ENCODE results near the gene RFK.

Gene RFK

DNA sequence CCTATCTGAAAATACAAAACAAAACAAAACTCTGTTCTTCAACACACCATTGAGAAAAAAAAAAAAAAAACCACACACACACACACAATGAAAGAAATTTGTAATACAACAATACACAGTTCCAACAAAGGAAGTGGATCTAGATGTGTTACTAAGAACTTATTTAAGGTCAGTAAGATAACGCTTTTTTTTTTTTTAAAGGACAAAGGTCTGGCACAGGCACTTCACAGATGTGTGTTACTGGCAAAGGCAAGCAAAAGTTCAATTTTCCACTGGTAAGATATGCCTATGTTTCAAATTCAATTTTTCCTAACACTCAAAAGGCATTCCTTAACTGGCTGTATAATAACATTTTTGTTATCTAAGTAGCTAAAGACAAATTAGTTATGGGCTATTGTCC is 3.6 kb downstream of the RFK start:
- in situ Hi-C loops (cut with MboI; ENCODE audit: low sequenced_read_pairs, unreplicated experiment) = no loop called here
- TF ChIP-seq, protein P1, sequence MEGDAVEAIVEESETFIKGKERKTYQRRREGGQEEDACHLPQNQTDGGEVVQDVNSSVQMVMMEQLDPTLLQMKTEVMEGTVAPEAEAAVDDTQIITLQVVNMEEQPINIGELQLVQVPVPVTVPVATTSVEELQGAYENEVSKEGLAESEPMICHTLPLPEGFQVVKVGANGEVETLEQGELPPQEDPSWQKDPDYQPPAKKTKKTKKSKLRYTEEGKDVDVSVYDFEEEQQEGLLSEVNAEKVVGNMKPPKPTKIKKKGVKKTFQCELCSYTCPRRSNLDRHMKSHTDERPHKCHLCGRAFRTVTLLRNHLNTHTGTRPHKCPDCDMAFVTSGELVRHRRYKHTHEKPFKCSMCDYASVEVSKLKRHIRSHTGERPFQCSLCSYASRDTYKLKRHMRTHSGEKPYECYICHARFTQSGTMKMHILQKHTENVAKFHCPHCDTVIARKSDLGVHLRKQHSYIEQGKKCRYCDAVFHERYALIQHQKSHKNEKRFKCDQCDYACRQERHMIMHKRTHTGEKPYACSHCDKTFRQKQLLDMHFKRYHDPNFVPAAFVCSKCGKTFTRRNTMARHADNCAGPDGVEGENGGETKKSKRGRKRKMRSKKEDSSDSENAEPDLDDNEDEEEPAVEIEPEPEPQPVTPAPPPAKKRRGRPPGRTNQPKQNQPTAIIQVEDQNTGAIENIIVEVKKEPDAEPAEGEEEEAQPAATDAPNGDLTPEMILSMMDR (IDR thresholded peaks at IDR 0.05; ENCODE audit: borderline replicate concordance, control extremely low read depth, extremely low read depth, insufficient read depth, missing control alignments) = no peak
- DNase-seq (ENCODE audit: low spot score) = no peak

DNA sequence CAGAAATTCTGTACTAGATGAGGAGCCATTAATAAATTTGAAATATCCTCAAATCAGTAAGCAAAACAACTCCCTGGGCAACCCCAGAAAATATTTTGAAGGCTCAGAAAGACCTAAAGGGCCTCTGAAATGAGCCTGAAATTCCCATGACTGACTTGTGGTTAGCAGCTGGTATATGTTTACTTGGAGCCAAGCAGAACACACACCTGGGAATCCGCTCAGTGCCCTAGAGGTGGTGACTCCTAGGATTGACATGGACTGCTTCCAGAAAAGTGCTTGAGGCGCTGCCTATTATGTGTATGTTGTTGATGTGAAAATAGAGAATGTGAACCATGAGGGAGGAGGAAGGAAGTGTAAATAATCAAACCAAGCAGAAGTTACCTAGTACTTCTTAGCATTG is 14.7 kb downstream of the RFK start:
- in situ Hi-C loops (cut with MboI; ENCODE audit: low sequenced_read_pairs, unreplicated experiment) = no loop called here
- TF ChIP-seq, protein P1 (IDR thresholded peaks at IDR 0.05; ENCODE audit: borderline replicate concordance, control extremely low read depth, extremely low read depth, insufficient read depth, missing control alignments) = no peak
- DNase-seq (ENCODE audit: low spot score) = no peak

DNA sequence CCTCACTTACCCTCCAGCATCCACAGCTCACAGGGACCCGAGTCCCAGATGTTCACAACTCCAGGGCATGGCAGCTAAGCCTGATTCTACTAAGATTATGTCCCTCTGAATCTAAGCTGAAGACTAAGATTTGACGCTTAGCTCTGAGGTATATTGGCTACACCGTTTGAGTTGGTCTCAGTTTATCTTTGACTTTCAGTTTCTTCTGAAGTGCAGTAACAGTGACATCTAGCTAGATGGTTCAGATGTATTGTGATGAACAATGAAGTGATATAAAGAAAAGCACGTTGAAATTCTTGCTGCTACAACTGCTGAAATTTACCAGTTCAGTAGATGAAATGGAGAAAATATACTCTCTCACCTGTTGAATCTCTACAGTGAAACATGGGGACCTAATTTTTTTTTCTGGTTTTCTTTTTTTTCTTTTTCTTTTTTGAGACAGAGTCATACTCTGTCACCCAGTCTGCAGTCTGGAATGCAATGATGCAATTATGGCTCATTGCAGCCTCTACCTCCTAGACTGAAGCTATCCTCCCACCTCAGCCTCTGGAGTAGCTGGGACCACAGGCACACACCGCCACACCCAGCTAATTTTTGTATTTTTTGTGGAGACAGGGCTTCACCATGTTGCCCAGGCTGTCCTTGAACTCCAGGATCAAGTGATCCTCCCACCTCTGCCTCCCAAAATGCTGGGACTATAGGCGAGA is 15.7 kb downstream of the RFK start:
- no peak for DNase-seq (ENCODE audit: low spot score)
- in situ Hi-C loops (cut with MboI; ENCODE audit: low sequenced_read_pairs, unreplicated experiment) = no loop called here
- TF ChIP-seq, protein P1 (IDR thresholded peaks at IDR 0.05; ENCODE audit: borderline replicate concordance, control extremely low read depth, extremely low read depth, insufficient read depth, missing control alignments) = no peak

DNA sequence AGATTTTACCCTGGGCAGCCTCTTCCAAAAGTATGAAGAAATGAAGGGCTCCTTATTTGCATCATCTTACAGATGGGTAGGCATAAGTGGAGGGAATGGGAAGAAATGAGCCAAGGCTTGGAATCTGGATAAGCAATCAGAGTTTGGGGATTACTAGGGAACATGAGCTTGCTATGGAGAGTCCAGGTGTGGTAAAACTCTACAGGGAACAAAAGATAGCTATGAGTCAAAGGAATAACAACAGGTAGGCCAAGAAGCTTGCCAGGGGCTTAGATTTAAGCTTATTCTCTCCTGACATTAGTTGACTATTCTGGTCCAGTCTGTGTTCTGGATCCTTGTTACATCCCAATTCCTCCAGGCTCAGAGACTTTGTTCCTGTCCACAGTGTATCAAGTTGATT is 16.4 kb downstream of the RFK start:
- in situ Hi-C loops (cut with MboI; ENCODE audit: low sequenced_read_pairs, unreplicated experiment) = no loop called here
- no peak for DNase-seq (ENCODE audit: low spot score)
- TF ChIP-seq, protein P1 (IDR thresholded peaks at IDR 0.05; ENCODE audit: borderline replicate concordance, control extremely low read depth, extremely low read depth, insufficient read depth, missing control alignments) = no peak

DNA sequence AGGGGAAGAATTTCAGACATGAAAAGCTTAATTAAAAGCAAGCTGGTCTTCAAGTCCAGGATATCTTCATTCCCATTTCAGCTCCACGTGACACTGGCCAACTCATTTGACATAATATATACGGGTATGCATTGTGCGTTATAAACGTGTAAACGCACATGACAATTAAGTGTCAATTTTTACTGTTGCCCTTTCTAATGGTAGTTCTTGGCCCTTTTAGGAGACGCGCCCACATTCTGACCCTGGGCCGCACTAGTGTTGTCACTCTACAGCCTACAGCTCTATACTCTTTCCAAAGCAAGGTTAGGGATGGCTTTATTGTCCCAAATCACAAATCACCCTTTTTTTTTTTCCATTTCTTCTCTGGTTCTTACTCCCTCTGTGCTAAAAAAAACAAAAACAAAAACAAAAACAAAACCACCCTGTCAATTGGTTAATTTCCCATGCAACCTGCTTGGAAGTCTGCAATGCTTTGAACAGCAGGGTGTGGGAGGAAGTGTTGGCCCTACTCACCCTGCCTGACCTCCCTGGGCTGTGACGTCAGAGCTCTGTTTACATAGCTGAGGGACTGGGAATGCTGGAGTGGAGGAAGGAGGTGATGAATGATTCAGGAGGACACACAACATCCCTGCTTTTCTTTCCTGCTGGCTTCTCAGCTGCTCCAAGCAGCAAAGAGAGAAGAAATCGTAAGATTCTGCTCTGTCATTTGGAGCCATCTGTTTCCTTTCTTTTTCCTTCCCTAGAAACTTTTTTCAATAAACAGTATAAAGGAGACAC is 19.3 kb downstream of the RFK start:
- TF ChIP-seq, protein P1 (IDR thresholded peaks at IDR 0.05; ENCODE audit: borderline replicate concordance, control extremely low read depth, extremely low read depth, insufficient read depth, missing control alignments) = no peak
- in situ Hi-C loops (cut with MboI; ENCODE audit: low sequenced_read_pairs, unreplicated experiment) = no loop called here
- DNase-seq (ENCODE audit: low spot score) = no peak

DNA sequence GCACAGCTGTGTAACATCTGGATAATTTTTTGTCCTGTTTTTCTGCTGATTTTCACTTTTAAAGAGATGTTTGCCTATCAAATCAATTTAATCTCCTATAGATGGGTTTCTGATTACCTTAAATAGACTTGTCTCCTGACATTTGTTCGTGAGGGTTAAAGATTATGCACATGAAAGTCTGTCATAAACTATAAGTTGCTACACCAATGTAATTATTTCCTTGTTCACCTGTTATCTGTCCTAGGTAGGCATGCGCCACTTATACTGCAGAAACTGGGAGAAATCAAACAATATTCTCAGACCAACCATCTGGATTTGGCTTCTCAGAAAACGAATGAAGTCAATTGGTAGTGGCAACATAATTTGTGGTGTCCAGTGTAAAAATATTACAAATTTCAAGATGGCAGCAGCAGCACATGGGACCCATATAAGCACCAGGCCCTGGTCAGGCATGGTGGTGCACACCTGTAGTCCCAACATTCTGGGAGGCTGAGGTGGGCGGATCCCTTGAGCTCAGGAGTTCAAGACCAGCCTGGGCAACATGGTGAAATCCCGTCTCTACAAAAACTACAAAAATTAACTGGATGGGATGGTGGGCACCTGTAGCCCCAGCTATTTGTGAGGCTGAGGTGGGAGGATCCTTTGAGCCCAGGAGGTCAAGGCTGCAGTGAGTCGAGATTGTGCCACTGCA is 20.3 kb downstream of the RFK start:
- no peak for DNase-seq (ENCODE audit: low spot score)
- in situ Hi-C loops (cut with MboI; ENCODE audit: low sequenced_read_pairs, unreplicated experiment) = no loop called here
- TF ChIP-seq, protein P1 (IDR thresholded peaks at IDR 0.05; ENCODE audit: borderline replicate concordance, control extremely low read depth, extremely low read depth, insufficient read depth, missing control alignments) = no peak
